HFFc6 (cell line): Measurements from ENCODE around the gene NOS3. TPM values are rescaled to one million over a fixed set of nuclear protein-coding genes. Genes with fewer than 3 reads are reported as not detected.

Experiments
- DNase-seq: peaks from one replicate; pipeline ENCODE4 v3.0.0-alpha.2; 2018
- H3K27ac Mint-ChIP-seq: 2 replicates; pipeline ENCODE4 v1.8.0; 2020; ENCODE audit warnings: mild to moderate bottlenecking, mixed read lengths
- H3K27me3 Mint-ChIP-seq: 2 replicates; pipeline ENCODE4 v1.8.0; 2021; ENCODE audit warnings: mild to moderate bottlenecking, moderate library complexity, mixed read lengths; ENCODE audit not compliant: insufficient read depth
- H3K36me3 Mint-ChIP-seq: 2 replicates; pipeline ENCODE4 v1.8.0; 2021; ENCODE audit warnings: low read depth, mixed read lengths
- H3K4me1 Mint-ChIP-seq: 2 replicates; pipeline ENCODE4 v1.8.0; 2020; ENCODE audit warnings: low read depth, mixed read lengths
- H3K4me3 Mint-ChIP-seq: 2 replicates; pipeline ENCODE4 v1.8.0; 2020; ENCODE audit warnings: mild to moderate bottlenecking, moderate library complexity, mixed read lengths
- H3K9me3 Mint-ChIP-seq: 2 replicates; pipeline ENCODE4 v1.8.0; 2020; ENCODE audit warnings: mild to moderate bottlenecking, mixed read lengths
- total RNA-seq, 6 experiments: library from RNA; stranded (reverse); fragmentation: NEBNext Ultra II Directional; extraction: Animal tissue kit (Norgen Biotek cat#: 25700); gene quantifications; 2 replicates in 1 of 6; 3 replicates in 5 of 6; pipeline ENCODE4 v1.2.3, GENCODE V29; 2021
- TF ChIP-seq, protein P1 (sequence below): fragments of 200-600 bp; sonication (generic); IDR thresholded peaks from 2 replicates; pipeline ENCODE4 v1.5.0; 2021; ENCODE audit warnings: antibody characterized with exemption, mild to moderate bottlenecking

Gene NOS3
- total RNA-seq, 6 experiments from 2014 or later: 0.55 to 3.0 (median 2.0) TPM

DNA sequence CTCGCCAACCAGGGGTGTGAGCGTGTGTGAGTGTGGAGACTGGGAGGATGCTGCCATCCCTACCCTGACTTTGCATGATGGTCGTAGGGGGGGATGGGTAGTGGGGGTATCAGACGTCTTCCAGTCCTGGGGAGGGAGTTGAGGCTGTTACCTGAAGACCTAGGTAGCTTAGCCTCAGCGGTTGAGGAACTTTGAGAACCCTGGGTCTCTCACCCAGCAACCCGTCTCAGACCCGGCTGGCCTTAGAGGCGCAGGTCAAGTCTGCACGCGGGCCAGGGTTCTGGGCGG, 71.2 kb downstream of the NOS3 start:
- H3K27ac Mint-ChIP-seq: no peak overlapping the region
- no peaks in the 10 kb centered on the region; the same call in 1 of the 2 replicates for H3K27me3 Mint-ChIP-seq

DNA sequence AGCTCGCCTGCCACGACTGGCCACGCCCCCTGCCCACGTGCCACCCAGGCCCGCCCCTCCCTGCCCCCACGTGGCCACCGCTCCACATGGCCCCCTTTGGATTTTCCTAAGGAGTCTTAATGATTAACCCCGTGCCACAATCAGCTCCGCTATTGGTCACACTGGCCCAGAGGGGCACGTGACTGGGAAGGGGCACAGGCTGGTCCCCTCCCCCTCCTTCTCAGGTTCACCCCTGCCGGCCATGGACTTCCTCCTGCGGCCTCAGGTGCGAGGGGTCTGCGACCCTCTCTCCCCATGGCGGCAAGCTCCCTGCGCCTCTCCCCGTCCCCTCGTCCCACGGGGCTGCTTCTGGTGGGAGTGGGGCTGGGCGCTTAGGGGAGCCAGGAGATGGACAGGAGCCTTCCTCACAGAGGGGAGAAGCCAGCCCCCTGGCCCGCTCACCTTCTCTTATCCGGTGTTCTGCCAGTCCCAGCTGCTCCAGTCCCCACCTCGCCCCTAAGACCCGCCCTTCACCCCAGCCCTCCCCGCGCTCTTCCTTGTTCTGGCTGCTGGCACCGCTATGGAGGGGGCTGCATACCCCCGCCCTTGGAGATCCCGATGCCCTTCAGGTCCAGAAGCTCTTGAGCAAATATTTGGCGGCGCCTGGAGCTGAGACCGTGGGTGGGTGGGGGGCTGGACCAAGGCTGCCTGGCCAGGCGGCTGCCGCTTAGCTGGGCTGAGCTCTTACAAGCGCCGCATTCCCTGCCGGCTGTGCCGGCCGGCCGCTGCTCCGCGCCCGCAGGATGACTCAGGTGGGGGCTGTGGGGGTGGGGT, 71.8 kb downstream of the NOS3 start:
- H3K4me1 Mint-ChIP-seq: peaks cover 41% of the 10 kb centered on the region

More for the DNA sequence above, 71.2 kb downstream of the NOS3 start:
- TF ChIP-seq, protein P1, sequence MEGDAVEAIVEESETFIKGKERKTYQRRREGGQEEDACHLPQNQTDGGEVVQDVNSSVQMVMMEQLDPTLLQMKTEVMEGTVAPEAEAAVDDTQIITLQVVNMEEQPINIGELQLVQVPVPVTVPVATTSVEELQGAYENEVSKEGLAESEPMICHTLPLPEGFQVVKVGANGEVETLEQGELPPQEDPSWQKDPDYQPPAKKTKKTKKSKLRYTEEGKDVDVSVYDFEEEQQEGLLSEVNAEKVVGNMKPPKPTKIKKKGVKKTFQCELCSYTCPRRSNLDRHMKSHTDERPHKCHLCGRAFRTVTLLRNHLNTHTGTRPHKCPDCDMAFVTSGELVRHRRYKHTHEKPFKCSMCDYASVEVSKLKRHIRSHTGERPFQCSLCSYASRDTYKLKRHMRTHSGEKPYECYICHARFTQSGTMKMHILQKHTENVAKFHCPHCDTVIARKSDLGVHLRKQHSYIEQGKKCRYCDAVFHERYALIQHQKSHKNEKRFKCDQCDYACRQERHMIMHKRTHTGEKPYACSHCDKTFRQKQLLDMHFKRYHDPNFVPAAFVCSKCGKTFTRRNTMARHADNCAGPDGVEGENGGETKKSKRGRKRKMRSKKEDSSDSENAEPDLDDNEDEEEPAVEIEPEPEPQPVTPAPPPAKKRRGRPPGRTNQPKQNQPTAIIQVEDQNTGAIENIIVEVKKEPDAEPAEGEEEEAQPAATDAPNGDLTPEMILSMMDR: no peak
- peaks cover 44% of the 10 kb centered on the region for H3K4me1 Mint-ChIP-seq
- no peak for DNase-seq
- H3K36me3 Mint-ChIP-seq: peaks cover 4% of the 10 kb centered on the region
- H3K4me3 Mint-ChIP-seq: peak overlapping the region; percentile 97
- no peaks in the 10 kb centered on the region for H3K9me3 Mint-ChIP-seq

DNA sequence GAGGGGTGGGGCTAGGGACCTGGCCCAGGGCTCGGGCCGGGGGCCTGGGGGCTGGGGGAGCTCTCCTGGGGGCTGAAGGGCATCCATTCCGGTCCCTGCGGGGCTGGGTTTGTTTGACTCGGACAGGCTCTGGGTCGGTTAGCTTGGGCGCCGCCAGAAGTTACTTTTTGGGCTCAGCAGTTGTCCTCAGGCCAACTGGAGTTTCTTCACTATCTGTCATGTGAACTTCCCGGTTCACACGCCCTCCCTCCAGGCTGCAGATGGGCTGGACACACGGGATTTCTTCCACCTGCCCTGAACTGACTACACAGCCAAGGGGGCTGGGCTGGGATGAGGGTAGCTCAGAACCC, 72.4 kb downstream of the NOS3 start:
- Mint-ChIP-seq H3K4me3 (peak overlapping the region; percentile 53), H3K36me3 (peaks cover 13% of the 10 kb centered on the region), H3K27me3 (peaks cover 1% of the 10 kb centered on the region), H3K9me3 (no peaks in the 10 kb centered on the region), H3K4me1 (peaks cover 45% of the 10 kb centered on the region), H3K27ac (peak overlapping the region; percentile 78)
- peak; percentile 47 for DNase-seq
- TF ChIP-seq, protein P1: no peak

More for the DNA sequence above, 71.8 kb downstream of the NOS3 start:
- Mint-ChIP-seq H3K27me3 (no peaks in the 10 kb centered on the region; the same call in 1 of the 2 replicates), H3K36me3 (peaks cover 7% of the 10 kb centered on the region), H3K27ac (peak overlapping the region; percentile 78), H3K4me3 (peak overlapping the region; percentile 97), H3K9me3 (no peaks in the 10 kb centered on the region)
- TF ChIP-seq, protein P1: no peak
- DNase-seq: peak; percentile 49

Other genes with a start within 250 kb of the NOS3 start
- not detected for gene TMEM176B, start 190.7 kb upstream of the NOS3 start, total RNA-seq
- not detected for gene TMEM176A, start 190.2 kb upstream of the NOS3 start, total RNA-seq
- not detected for gene AOC1, start 138.5 kb upstream of the NOS3 start, total RNA-seq
- not detected for gene KCNH2, start 12.7 kb upstream of the NOS3 start, total RNA-seq
- gene ATG9B, start 33.5 kb downstream of the NOS3 start, total RNA-seq: under 1 TPM; 0.11 to 0.94 (median 0.18) TPM
- 10 to 100 TPM; 31.9 to 36.3 (median 33.2) TPM for gene ABCB8, start 37.4 kb downstream of the NOS3 start, total RNA-seq
- gene ASIC3, start 57.5 kb downstream of the NOS3 start, total RNA-seq: under 1 TPM; 0.09 to 0.76 (median 0.31) TPM
- 10 to 100 TPM; 31.3 to 37.3 (median 33.4) TPM for gene CDK5, start 66.9 kb downstream of the NOS3 start, total RNA-seq
- 100 to 1,000 TPM; 153 to 188 (median 164) TPM for gene SLC4A2, start 68.6 kb downstream of the NOS3 start, total RNA-seq
- gene FASTK, start 89.8 kb downstream of the NOS3 start, total RNA-seq: 10 to 100 TPM; 83.8 to 97.0 (median 92.4) TPM
- 10 to 100 TPM; 44.0 to 57.8 (median 51.9) TPM for gene TMUB1, start 92.5 kb downstream of the NOS3 start, total RNA-seq
- 100 to 1,000 TPM in 1 of 6 experiments, 10 to 100 TPM in 5; 73.3 to 104 (median 82.2) TPM for gene AGAP3, start 95.5 kb downstream of the NOS3 start, total RNA-seq
- gene GBX1, start 176.7 kb downstream of the NOS3 start, total RNA-seq: not detected
- gene ASB10, start 196.2 kb downstream of the NOS3 start, total RNA-seq: not detected
- gene H2BK1, start 219.5 kb downstream of the NOS3 start, total RNA-seq: not detected
- gene ABCF2, start 236.2 kb downstream of the NOS3 start, total RNA-seq: 10 to 100 TPM; 63.8 to 79.7 (median 67.8) TPM
- gene CHPF2, start 241.5 kb downstream of the NOS3 start, total RNA-seq: 100 to 1,000 TPM; 125 to 171 (median 138) TPM